IMR-90 (cell line): Measurements from ENCODE around the gene GPRIN2.
"Not testable (repeated sequence)": the region's sequence is repeated elsewhere in the genome, so short reads cannot be mapped to it uniquely, and the experiment has no call there.

Source experiments
- BHLHE40 ChIP-seq: fragments of 150-350 bp; IDR thresholded peaks from 2 replicates; pipeline ENCODE4 v1.6.1; 2016; ENCODE audit warnings: mild to moderate bottlenecking, low read depth, low read length
- CEBPB ChIP-seq: IDR thresholded peaks from 2 replicates; pipeline ENCODE4 v1.6.1; 2012; ENCODE audit warnings: low read depth, low read length, improper control_type of control experiment
- FOS ChIP-seq: fragments of 150-350 bp; IDR thresholded peaks from 2 replicates; pipeline ENCODE4 v1.6.1; 2016; ENCODE audit warnings: low read depth, low read length
- POLR2A ChIP-seq: IDR thresholded peaks from 2 replicates; pipeline ENCODE4 v1.6.1; 2012; ENCODE audit warnings: mild to moderate bottlenecking, low read depth, low read length
- RAD21 ChIP-seq: IDR thresholded peaks from 2 replicates; pipeline ENCODE4 v1.6.1; 2012; ENCODE audit warnings: low read length, improper control_type of control experiment
- RCOR1 ChIP-seq: IDR thresholded peaks from 2 replicates; pipeline ENCODE4 v1.6.1; 2012; ENCODE audit warnings: mild to moderate bottlenecking, low read length, improper control_type of control experiment; ENCODE audit not compliant: insufficient replicate concordance
- RFX5 ChIP-seq: IDR thresholded peaks from 2 replicates; pipeline ENCODE4 v1.8.0; 2012; ENCODE audit warnings: low read depth, mild to moderate bottlenecking, low read length, moderate library complexity
- SMC3 ChIP-seq: fragments of 150-350 bp; IDR thresholded peaks from 2 replicates; pipeline ENCODE4 v1.6.1; 2016; ENCODE audit warnings: low read depth, mild to moderate bottlenecking, antibody characterized with exemption, low read length, moderate library complexity
- TF ChIP-seq, protein P1 (sequence below): conservative IDR thresholded peaks from 2 replicates; pipeline ENCODE4 v1.5.1; 2012; ENCODE audit warnings: mild to moderate bottlenecking, low read depth, low read length, improper control_type of control experiment

DNA sequence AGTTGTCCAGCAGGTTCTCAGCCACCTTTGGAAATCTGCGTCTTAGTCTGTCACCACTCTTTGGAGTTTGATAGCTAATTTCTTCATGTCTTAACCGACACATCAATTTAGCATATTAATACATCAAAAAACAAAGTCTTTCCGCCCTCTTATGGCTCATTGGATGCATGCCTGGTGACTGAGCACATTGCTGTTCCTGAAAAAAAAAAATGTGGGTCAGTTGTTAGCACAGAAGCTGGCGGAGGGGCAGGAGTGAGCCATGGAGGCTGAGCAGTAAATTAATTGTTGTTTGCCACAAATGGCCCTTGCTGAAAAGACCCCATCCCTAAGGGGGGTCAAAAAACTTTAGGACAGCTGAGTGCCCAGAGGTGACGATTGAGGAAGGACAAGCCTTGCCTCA lies 16.9 kb upstream of the GPRIN2 start:
- TF ChIP-seq RFX5, POLR2A, SMC3, CEBPB, RCOR1, RAD21, BHLHE40, FOS: not testable (repeated sequence)
- TF ChIP-seq, protein P1, sequence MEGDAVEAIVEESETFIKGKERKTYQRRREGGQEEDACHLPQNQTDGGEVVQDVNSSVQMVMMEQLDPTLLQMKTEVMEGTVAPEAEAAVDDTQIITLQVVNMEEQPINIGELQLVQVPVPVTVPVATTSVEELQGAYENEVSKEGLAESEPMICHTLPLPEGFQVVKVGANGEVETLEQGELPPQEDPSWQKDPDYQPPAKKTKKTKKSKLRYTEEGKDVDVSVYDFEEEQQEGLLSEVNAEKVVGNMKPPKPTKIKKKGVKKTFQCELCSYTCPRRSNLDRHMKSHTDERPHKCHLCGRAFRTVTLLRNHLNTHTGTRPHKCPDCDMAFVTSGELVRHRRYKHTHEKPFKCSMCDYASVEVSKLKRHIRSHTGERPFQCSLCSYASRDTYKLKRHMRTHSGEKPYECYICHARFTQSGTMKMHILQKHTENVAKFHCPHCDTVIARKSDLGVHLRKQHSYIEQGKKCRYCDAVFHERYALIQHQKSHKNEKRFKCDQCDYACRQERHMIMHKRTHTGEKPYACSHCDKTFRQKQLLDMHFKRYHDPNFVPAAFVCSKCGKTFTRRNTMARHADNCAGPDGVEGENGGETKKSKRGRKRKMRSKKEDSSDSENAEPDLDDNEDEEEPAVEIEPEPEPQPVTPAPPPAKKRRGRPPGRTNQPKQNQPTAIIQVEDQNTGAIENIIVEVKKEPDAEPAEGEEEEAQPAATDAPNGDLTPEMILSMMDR = not testable (repeated sequence)
